ENCODE measurements around the gene ST8SIA5. TPM values are rescaled to one million over a fixed set of nuclear protein-coding genes. Genes with fewer than 3 reads are reported as not detected.
A peak's percentile ranks its signal among the peaks of the same experiment; 100 is the strongest.

ST8SIA5 gene
- total RNA-seq, 1 donor from 2014 or later, result 0.79 TPM

DNA sequence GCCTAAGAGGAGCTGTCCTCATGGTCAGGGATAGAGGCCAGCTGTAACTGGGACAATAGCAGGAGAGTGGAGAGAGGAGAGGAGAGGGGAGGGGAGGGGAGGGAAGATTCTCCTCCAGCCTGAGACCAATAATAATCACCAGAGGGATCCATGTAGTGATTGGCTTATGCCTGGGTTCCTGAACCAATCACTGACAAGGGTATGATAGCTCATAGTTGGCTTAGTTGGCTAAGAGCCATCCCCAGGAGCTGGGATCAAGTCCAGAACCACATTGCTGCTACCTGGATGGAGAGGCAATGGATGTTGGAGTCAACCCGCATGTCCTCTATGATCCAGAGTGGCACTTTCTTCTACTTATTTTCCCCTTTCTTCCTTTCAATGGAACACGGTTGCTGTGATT lies 7.7 kb upstream of the ST8SIA5 start:
- TF ChIP-seq, protein P1, sequence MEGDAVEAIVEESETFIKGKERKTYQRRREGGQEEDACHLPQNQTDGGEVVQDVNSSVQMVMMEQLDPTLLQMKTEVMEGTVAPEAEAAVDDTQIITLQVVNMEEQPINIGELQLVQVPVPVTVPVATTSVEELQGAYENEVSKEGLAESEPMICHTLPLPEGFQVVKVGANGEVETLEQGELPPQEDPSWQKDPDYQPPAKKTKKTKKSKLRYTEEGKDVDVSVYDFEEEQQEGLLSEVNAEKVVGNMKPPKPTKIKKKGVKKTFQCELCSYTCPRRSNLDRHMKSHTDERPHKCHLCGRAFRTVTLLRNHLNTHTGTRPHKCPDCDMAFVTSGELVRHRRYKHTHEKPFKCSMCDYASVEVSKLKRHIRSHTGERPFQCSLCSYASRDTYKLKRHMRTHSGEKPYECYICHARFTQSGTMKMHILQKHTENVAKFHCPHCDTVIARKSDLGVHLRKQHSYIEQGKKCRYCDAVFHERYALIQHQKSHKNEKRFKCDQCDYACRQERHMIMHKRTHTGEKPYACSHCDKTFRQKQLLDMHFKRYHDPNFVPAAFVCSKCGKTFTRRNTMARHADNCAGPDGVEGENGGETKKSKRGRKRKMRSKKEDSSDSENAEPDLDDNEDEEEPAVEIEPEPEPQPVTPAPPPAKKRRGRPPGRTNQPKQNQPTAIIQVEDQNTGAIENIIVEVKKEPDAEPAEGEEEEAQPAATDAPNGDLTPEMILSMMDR (conservative IDR thresholded peaks at IDR 0.05), result no peak
- H3K27ac Mint-ChIP-seq (ENCODE audit: unreplicated experiment), result no peak overlapping the region
- DNase-seq (ENCODE audit: low read depth, low spot score), result no peak
- H3K27me3 Mint-ChIP-seq (ENCODE audit: low read depth), result peaks cover 35% of the 10 kb centered on the region
- no peaks in the 10 kb centered on the region for H3K36me3 Mint-ChIP-seq (ENCODE audit: low read depth)
- no peaks in the 10 kb centered on the region for H3K9me3 Mint-ChIP-seq
- no peaks in the 10 kb centered on the region for H3K4me1 Mint-ChIP-seq
- H3K4me3 Mint-ChIP-seq, result no peak overlapping the region

DNA sequence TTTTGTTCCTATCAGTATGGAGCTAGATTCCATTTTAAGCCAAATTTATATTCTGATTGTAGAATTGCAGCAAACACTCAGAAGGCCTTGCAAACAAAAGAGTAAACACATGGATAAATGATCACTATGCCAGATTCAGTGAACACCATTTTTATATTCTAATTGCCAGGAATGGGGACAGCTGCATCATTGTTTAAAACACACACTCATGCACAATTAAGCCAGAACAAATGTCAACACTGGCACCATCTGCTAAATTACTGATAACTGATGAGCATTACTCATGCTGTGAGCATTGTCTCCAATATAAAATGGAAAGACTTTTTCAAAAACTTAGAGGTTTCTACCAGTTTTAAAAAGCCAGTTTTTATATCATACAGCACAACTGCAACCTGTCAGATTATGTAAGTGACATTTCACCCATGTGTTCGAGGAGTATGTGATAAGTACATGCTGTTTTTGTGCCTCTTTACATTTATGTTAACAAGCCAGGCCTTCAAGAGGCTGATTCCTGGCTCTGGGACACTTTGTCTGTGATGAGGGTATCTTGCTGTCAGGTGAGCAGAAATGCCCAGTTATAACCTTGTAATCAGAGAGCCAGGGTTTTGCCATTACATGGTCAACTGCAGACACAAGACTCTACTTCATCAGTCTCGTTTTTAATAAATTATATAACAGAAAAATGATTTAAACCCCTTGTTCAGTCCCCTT lies 4.4 kb upstream of the ST8SIA5 start:
- H3K9me3 Mint-ChIP-seq, result no peaks in the 10 kb centered on the region
- H3K4me1 Mint-ChIP-seq, result peaks cover 10% of the 10 kb centered on the region
- H3K4me3 Mint-ChIP-seq, result no peak overlapping the region
- H3K36me3 Mint-ChIP-seq (ENCODE audit: low read depth), result no peaks in the 10 kb centered on the region
- no peak overlapping the region for H3K27ac Mint-ChIP-seq (ENCODE audit: unreplicated experiment)
- H3K27me3 Mint-ChIP-seq (ENCODE audit: low read depth), result peaks cover 63% of the 10 kb centered on the region
- DNase-seq (ENCODE audit: low read depth, low spot score), result no peak
- TF ChIP-seq, protein P1 (conservative IDR thresholded peaks at IDR 0.05), result no peak

DNA sequence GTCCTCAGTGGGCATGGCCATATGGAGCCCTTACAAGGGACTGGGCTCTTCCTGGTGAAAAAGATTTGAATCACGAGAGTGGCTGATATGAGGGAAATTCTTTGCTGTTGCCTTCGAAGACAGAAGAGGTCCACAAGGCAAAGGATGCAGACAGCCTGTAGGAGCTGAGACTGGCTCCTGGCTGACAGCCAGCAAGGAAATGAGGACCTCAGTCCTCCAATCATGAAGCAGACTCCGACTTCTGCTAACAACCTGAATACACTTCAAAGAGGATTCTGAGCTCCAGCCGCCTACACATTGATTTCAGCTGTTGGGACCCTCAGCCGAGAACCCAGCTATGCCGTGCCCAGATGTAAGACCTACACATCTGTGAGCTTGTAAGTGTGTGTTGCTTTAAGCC lies 3.0 kb upstream of the ST8SIA5 start:
- H3K27me3 Mint-ChIP-seq (ENCODE audit: low read depth), result peaks cover 74% of the 10 kb centered on the region
- H3K4me1 Mint-ChIP-seq, result peaks cover 17% of the 10 kb centered on the region
- TF ChIP-seq, protein P1 (conservative IDR thresholded peaks at IDR 0.05), result no peak
- H3K9me3 Mint-ChIP-seq, result no peaks in the 10 kb centered on the region
- peak overlapping the region; percentile 11 for H3K4me3 Mint-ChIP-seq
- DNase-seq (ENCODE audit: low read depth, low spot score), result no peak
- H3K36me3 Mint-ChIP-seq (ENCODE audit: low read depth), result no peaks in the 10 kb centered on the region
- H3K27ac Mint-ChIP-seq (ENCODE audit: unreplicated experiment), result no peak overlapping the region

DNA sequence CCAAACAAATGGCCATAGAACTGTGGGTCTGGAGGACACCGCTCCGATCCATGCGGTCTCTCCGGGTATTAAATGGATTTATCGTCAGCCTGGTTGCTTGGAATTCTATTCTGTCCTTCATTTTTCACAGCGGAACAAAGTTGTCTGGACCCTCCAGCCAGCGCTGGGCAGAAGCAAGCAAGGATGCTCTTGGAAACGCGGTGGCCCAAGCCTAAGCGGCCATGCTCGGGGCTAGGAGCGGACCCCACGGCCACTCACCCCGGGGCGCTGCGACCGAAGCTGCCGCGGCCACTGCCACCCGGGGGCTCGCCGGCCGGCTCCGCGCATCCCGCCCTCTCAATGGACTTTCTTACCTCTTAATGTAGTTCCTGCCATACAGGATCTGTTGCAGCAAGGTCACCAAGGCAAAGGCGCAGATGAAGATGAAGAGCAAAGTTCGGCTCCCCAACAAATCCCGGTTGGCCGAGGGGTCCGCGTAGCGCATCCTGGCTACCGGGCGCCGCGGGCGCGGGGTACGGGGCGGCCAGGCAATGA lies 761 bp downstream of the ST8SIA5 start:
- Mint-ChIP-seq H3K27ac (ENCODE audit: unreplicated experiment) (no peak overlapping the region), H3K4me1 (peaks cover 17% of the 10 kb centered on the region), H3K27me3 (ENCODE audit: low read depth) (peaks cover 85% of the 10 kb centered on the region), H3K9me3 (no peaks in the 10 kb centered on the region), H3K4me3 (peak overlapping the region; percentile 79), H3K36me3 (ENCODE audit: low read depth) (no peaks in the 10 kb centered on the region)
- DNase-seq (ENCODE audit: low read depth, low spot score), result no peak
- TF ChIP-seq, protein P1 (conservative IDR thresholded peaks at IDR 0.05), result no peak

DNA sequence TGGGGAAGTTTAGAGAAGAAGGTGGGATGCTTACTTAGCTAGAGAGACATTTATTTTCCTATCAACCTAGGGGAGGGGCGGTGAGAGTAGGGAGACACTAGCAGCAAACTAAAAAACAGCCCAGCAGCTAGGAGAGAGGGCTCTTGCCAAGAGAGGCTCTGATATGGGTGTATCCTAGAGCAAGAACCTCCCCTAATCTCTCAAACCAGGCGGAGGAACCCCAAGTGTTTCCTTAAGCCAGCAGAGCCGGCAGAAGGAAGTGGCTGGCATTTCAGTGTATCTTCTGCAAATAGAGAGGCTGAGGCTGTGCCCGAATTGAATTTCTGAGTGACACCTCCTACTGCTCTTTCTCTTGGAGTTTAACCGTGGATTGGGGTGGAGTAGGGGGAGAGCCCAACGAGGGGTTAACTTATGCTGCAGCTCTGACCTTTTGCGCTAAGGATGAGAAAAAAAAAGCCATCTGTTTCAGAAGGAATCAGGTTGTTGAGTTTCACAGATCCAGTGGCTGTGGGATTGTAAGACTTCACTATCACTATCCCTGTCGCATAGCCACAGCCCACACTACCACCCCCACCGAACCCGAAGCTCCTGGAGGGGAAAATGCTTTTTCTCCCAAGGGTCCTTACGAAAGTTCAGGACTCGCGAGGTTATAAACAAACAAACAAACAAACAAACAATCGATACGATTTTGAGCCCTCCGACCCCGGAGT lies 1.4 kb downstream of the ST8SIA5 start:
- Mint-ChIP-seq H3K27ac (ENCODE audit: unreplicated experiment) (no peak overlapping the region), H3K4me1 (peaks cover 17% of the 10 kb centered on the region), H3K27me3 (ENCODE audit: low read depth) (peaks cover 85% of the 10 kb centered on the region), H3K9me3 (no peaks in the 10 kb centered on the region), H3K4me3 (peak overlapping the region; percentile 79), H3K36me3 (ENCODE audit: low read depth) (no peaks in the 10 kb centered on the region)
- no peak for DNase-seq (ENCODE audit: low read depth, low spot score)
- TF ChIP-seq, protein P1 (conservative IDR thresholded peaks at IDR 0.05), result no peak

Data from neural crest cell (in vitro differentiated cells).